Motor neuron (in vitro differentiated cells): ENCODE results near the gene RASGRF2. TPM values are rescaled to one million over a fixed set of nuclear protein-coding genes. Genes with fewer than 3 reads are reported as not detected.
A peak's percentile ranks its signal among the peaks of the same experiment; 100 is the strongest.
"Not testable (repeated sequence)": the region's sequence is repeated elsewhere in the genome, so short reads cannot be mapped to it uniquely, and the experiment has no call there.

Experiments used
- ATAC-seq, 8 experiments: fragments of 200-7000 bp; cut with Tn5 transposase; replicated peaks in 6 of 8; 2 replicates each; pipeline ENCODE4 v1.8.0; 2021; ENCODE audit warnings: mild to moderate bottlenecking in 8 of 8, moderate library complexity in 8 of 8
- H3K27ac ChIP-seq, 2 donors: fragments of 250-450 bp; sonication (Bioruptor Pico); 2 replicates each; pipeline ENCODE4 v1.9.0; 2021; ENCODE audit warnings: antibody characterized with exemption in 2 of 2, mild to moderate bottlenecking in 2 of 2, moderate library complexity in 1 of 2
- H3K4me1 ChIP-seq, 2 donors: fragments of 250-450 bp; sonication (Bioruptor Pico); replicated peaks in 1 of 2; 2 replicates each; pipeline ENCODE4 v1.6.1; 2021; ENCODE audit warnings: antibody characterized with exemption in 2 of 2, mild to moderate bottlenecking in 2 of 2, moderate library complexity in 1 of 2
- H3K4me3 ChIP-seq, 5 donors: fragments of 250-450 bp; sonication (Bioruptor Pico); 2 replicates each; pipeline ENCODE4 v1.9.0; 2021; ENCODE audit warnings: antibody characterized with exemption in 5 of 5, mild to moderate bottlenecking in 5 of 5, moderate library complexity in 4 of 5
- WGBS, 10 experiments: fragments of 450-650 bp; shearing (Covaris generic); methylation state at CpG; one replicate each; pipeline ENCODE4 v1.0.0; 2022; 5-methylcytosine and 5-hydroxymethylcytosine counted together
- in situ Hi-C, 9 experiments: fragments of 400-800 bp; cut with MboI; loops; one replicate each; pipeline ENCODE4 v1.15.0; 2021; ENCODE audit warnings: low sequenced_read_pairs in 9 of 9, low pct_unique_long_range_greater_than_20kb in 2 of 9; ENCODE audit not compliant: unreplicated experiment in 9 of 9
- total RNA-seq, 8 experiments: library from RNA; unstranded; fragments of 300-600 nt; gene quantifications; 2 replicates each; pipeline versions ENCODE4 v1.2.3 to v1.2.4, GENCODE V29; 2022

Gene RASGRF2
- total RNA-seq, 8 experiments from 2014 or later, result 0.20 to 9.8 (median 1.7) TPM

DNA sequence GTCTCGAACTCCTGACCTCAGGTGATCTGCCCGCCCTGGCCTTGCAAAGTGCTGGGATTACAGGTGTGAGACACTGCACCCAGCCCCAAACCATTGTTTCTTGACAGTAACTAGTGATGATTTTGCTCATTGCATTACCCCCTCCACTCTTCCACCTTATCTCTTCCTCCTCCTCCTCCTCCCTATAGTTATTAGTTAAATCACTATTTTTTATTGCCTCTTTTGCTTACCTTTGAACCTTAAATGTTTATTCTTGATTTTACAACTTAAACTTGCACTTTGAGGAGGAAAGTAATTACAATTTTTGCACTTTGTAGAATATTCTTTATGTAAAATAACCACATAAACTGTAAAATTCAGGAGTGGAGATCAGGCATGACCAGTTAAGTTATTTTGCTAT is 35.7 kb downstream of the RASGRF2 start:
- Histone ChIP-seq H3K4me3 (no peak overlapping the region), H3K4me1 (no peaks in the 10 kb centered on the region), H3K27ac (no peak overlapping the region)
- no peak for ATAC-seq
- in situ Hi-C loops, result no loop called here
- WGBS, 10 experiments, result 64 to 100% (median 100%) methylated on average over 1 to 2 of the region's 2 CpGs; no CpG with 5 or more reads in 3 of the 10 experiments

GRCh38 chr5:80998590-80998979 is 38.4 kb downstream of the RASGRF2 start:
- Histone ChIP-seq H3K27ac (no peak overlapping the region), H3K4me3 (no peak overlapping the region), H3K4me1 (no peaks in the 10 kb centered on the region)
- ATAC-seq, result no peak
- WGBS, 10 experiments, result 28 to 100% (median 85%) methylated on average over 1 to 5 of the region's 5 CpGs
- in situ Hi-C loops, result no loop called here

GRCh38 chr5:81003811-81004386 is 43.7 kb downstream of the RASGRF2 start:
- H3K4me3 ChIP-seq, result no peak overlapping the region
- no peak for ATAC-seq
- WGBS, 10 experiments, result 18 to 100% (median 86%) methylated on average over 1 to 4 of the region's 4 CpGs; no CpG with 5 or more reads in 2 of the 10 experiments
- H3K4me1 ChIP-seq, result no peaks in the 10 kb centered on the region
- no peak overlapping the region for H3K27ac ChIP-seq
- in situ Hi-C loops, result no loop called here

GRCh38 chr5:81005708-81006107 is 45.5 kb downstream of the RASGRF2 start:
- 47 to 100% (median 75%) methylated on average over 2 to 4 of the region's 4 CpGs; no CpG with 5 or more reads in 1 of the 10 experiments for WGBS, 10 experiments
- in situ Hi-C loops, result no loop called here
- Histone ChIP-seq H3K4me1 (no peaks in the 10 kb centered on the region), H3K27ac (no peak overlapping the region), H3K4me3 (no peak overlapping the region)
- ATAC-seq, result no peak

- H3K4me3 ChIP-seq, result no peak overlapping the region
- ATAC-seq, result no peak
Observed at GRCh38 chr5:81006231-81006630, 46.1 kb downstream of the RASGRF2 start.

GRCh38 chr5:81006947-81007636 is 46.9 kb downstream of the RASGRF2 start:
- in situ Hi-C loops, result no loop called here

More at GRCh38 chr5:81006231-81006630, 46.1 kb downstream of the RASGRF2 start:
- Histone ChIP-seq H3K27ac (no peak overlapping the region), H3K4me1 (no peaks in the 10 kb centered on the region)
- in situ Hi-C loops, result no loop called here

DNA sequence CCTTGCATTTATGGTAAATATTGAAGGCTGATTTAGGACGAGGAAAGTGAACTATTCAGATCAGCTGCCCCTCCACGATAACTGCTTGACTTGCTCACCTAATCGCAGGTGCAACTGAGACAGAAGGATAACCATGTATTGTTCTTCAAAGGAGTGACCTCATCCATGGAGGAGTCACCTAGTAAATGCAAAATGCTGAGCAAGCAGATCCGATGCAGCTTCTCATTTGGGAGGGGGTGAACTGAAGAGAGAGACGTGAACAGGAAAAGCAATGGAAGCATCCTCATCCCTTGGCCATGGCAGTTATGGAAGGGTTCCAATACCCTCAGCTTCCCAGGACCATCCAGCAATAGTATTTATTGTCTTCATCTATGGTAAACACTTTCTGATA is 47.5 kb downstream of the RASGRF2 start:
- ATAC-seq, result no peak
- no peak overlapping the region for H3K27ac ChIP-seq
- in situ Hi-C loops, result no loop called here

More at GRCh38 chr5:81006947-81007636, 46.9 kb downstream of the RASGRF2 start:
- 63 to 93% (median 79%) methylated on average over 2 to 7 of the region's 8 CpGs; no CpG with 5 or more reads in 1 of the 10 experiments for WGBS, 10 experiments
- H3K27ac ChIP-seq, result no peak overlapping the region
- H3K4me1 ChIP-seq, result no peaks in the 10 kb centered on the region
- ATAC-seq, result no peak
- H3K4me3 ChIP-seq, result no peak overlapping the region

DNA sequence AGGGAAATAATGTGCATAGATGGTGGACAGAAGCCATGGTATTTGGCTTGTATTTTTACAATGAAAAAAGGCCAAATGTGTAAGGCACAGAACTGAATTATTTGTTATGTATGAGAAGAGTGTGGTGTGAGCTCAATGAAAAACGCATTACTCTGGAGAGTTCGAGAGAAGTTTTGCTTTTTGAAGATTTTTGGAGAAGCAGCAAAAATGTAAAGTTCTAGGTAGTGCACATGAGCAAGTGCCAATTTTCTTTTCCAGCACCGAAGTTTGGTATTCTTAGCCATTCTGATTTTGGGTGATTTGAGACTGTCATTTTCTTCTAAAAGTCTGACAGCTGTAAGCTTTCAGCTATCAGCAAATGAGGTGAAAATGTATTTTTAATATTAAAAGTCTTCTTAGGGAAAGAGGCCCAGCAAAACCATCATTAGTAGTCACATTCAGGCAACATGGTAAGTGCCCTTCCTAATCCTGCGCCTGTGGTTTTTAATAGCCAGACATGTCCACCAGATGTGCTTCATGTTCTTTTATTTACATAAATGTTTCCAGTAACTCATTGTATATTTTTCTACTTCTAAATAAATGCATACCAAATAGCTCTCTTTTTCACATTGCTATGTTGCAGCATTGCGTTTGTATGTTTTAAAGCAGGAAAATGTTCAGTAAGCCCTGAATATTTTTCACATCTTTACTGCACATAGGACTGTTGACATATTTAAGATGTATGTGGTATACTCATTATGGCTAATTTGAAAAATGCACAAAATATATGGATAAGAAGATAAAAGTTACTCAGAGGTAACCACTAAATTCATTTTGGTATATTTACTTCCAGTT is 50.4 kb downstream of the RASGRF2 start:
- Histone ChIP-seq H3K27ac (no peak overlapping the region), H3K4me3 (no peak overlapping the region), H3K4me1 (no peaks in the 10 kb centered on the region)
- peak in 3 of 8 experiments; percentile 29 to 90 (median 59) for ATAC-seq
- WGBS, 10 experiments, result 7 to 95% (median 76%) methylated on average over 1 to 5 of the region's 5 CpGs
- in situ Hi-C loops, result no loop called here

More for the DNA sequence above, 47.5 kb downstream of the RASGRF2 start:
- H3K4me1 ChIP-seq, result no peaks in the 10 kb centered on the region
- H3K4me3 ChIP-seq, result no peak overlapping the region
- 69 to 100% (median 91%) methylated on average over 1 to 5 of the region's 5 CpGs; no CpG with 5 or more reads in 2 of the 10 experiments for WGBS, 10 experiments

DNA sequence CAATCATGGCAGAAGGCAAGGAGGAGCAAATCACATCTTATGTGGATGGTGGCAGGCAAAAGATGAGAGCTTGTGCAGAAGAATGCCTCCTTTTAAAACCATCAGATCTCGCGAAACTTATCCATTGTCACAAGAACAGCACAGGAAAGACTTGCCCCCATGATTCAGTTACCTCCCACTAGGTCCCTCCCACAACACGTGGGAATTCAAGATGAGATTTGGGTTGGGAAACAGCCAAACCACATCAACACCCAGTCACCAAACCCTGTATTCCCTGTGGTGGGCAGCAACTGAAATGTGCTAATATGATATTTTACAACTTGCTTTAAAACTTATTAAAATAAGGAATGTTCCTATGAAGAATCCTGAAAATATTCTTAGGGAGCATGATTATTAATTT is 54.2 kb downstream of the RASGRF2 start:
- peak in 1 of 8 experiments; percentile 32 for ATAC-seq
- 44 to 86% (median 68%) methylated on average over 1 to 3 of the region's 3 CpGs; no CpG with 5 or more reads in 6 of the 10 experiments for WGBS, 10 experiments
- Histone ChIP-seq H3K4me3 (no peak overlapping the region), H3K27ac (no peak overlapping the region), H3K4me1 (peaks cover 0 to 6% of the 10 kb centered on the region in 2 donors)
- in situ Hi-C loops, result no loop called here

DNA sequence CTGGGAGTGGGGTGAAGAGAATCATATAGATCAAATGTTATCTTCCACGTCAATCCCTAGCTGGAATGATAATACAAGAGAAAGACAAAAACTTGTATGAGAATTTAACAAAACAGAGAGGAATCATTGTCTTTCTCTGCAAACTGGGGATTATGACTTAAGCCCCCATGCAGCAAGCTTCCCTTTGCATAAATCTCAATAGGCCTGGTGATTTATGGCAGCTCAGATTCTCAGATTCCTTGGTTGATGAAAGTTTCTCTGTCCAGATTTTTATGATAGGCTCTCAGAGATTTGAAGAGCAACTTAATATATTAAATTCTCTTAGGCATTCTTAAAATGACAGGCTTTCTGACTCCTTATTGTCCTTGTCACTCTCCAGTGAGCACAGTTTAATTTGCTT is 56.0 kb downstream of the RASGRF2 start:
- 0 to 29% (median 0%) methylated on average over 1 of the region's 1 CpG; no CpG with 5 or more reads in 4 of the 10 experiments for WGBS, 10 experiments

DNA sequence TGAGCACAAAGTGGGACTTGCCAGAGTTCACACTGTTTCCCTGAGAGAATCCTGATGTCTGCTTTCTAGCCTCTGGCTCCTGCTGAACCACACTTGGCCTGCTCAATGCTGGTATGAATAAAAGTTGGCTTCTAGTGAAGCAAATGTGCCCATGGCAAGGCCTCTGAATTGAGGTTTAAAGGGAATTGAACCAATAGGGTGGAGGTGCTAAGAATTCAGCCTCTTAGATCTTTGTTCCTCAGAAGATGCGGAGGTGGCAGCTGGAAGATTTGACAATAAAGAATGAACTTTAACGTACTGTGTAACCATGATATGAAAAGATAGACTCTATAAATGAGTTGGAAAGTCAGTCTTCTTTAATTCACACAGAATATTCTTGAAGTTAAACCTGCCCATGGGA is 57.2 kb downstream of the RASGRF2 start:
- in situ Hi-C loops, result no loop called here
- H3K4me3 ChIP-seq, result no peak overlapping the region
- no peak overlapping the region for H3K27ac ChIP-seq
- 14 to 100% (median 89%) methylated on average over 1 to 2 of the region's 2 CpGs; no CpG with 5 or more reads in 2 of the 10 experiments for WGBS, 10 experiments
- H3K4me1 ChIP-seq, result peaks cover 0 to 6% of the 10 kb centered on the region in 2 donors
- no peak for ATAC-seq

More for the DNA sequence above, 56.0 kb downstream of the RASGRF2 start:
- in situ Hi-C loops, result no loop called here
- ATAC-seq, result no peak
- H3K4me3 ChIP-seq, result no peak overlapping the region
- no peak overlapping the region for H3K27ac ChIP-seq
- peaks cover 0 to 6% of the 10 kb centered on the region in 2 donors for H3K4me1 ChIP-seq

- H3K4me3 ChIP-seq, in situ Hi-C loops, H3K4me1 ChIP-seq, H3K27ac ChIP-seq, ATAC-seq: not testable (repeated sequence)
- 50 to 100% (median 93%) methylated on average over 3 to 5 of the region's 6 CpGs; no CpG with 5 or more reads in 3 of the 10 experiments for WGBS, 10 experiments
Observed at GRCh38 chr5:81018608-81019007, 58.4 kb downstream of the RASGRF2 start.

DNA sequence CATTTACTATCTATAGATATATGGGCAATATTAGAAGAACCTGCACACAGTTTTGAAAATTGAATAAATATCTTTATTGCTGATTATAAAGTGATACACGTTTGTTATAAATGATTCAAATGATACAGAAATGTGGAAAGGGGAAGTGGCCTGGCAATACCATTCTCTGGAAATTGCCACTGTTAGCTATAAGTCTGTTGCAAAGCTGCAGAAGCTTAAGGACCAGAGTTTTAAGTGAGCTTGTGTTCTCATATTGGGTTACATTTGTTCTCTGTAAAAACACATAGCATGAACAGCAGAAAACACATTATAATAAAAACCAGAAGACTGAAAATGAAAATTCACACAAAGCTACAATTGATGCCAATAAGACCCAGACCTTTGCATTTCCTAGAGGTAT is 59.6 kb downstream of the RASGRF2 start:
- no peak overlapping the region for H3K27ac ChIP-seq
- no peak overlapping the region for H3K4me3 ChIP-seq
- no peak for ATAC-seq
- 0 to 86% (median 36%) methylated on average over 1 of the region's 1 CpG; no CpG with 5 or more reads in 1 of the 10 experiments for WGBS, 10 experiments
- peaks cover 0 to 9% of the 10 kb centered on the region in 2 donors for H3K4me1 ChIP-seq
- in situ Hi-C loops, result no loop called here
